Mucosa of rectum (tissue), 2 donors: Measurements from ENCODE around the gene SOX6.
"Not testable (repeated sequence)": the region's sequence is repeated elsewhere in the genome, so short reads cannot be mapped to it uniquely, and the experiment has no call there.

Source experiments
- H3K27ac ChIP-seq, 2 donors: one replicate each; pipeline ENCODE4 v1.7.0; 2013; ENCODE audit warnings: inconsistent platforms in 2 of 2, low read depth in 2 of 2, low read length in 2 of 2
- H3K27me3 ChIP-seq, 2 donors: one replicate each; pipeline ENCODE4 v1.7.0; 2013; ENCODE audit warnings: low read length in 2 of 2; ENCODE audit not compliant: control insufficient read depth in 2 of 2, insufficient read depth in 2 of 2
- H3K36me3 ChIP-seq, 2 donors: one replicate each; pipeline ENCODE4 v1.7.0; 2013; ENCODE audit warnings: low read length in 2 of 2; ENCODE audit not compliant: control insufficient read depth in 2 of 2, insufficient read depth in 2 of 2
- H3K4me1 ChIP-seq, 2 donors: one replicate each; pipeline ENCODE4 v1.7.0; 2013; ENCODE audit warnings: low read length in 2 of 2, mild to moderate bottlenecking in 1 of 2; ENCODE audit not compliant: control insufficient read depth in 2 of 2, insufficient read depth in 2 of 2
- H3K4me3 ChIP-seq, 2 donors: one replicate each; pipeline ENCODE4 v1.7.0; 2013; ENCODE audit warnings: low read length in 2 of 2
- H3K9ac ChIP-seq, 2 donors: one replicate each; pipeline ENCODE4 v1.7.0; 2013; ENCODE audit warnings: low read length in 2 of 2, low read depth in 1 of 2, mild to moderate bottlenecking in 1 of 2
- H3K9me3 ChIP-seq, 2 donors: one replicate each; pipeline ENCODE4 v1.7.0; 2013; ENCODE audit warnings: low read length in 2 of 2; ENCODE audit not compliant: control insufficient read depth in 2 of 2
- donor health status: healthy.
- donor health status: Normal muscosa, but diverticular disease.

The SOX6 gene

DNA sequence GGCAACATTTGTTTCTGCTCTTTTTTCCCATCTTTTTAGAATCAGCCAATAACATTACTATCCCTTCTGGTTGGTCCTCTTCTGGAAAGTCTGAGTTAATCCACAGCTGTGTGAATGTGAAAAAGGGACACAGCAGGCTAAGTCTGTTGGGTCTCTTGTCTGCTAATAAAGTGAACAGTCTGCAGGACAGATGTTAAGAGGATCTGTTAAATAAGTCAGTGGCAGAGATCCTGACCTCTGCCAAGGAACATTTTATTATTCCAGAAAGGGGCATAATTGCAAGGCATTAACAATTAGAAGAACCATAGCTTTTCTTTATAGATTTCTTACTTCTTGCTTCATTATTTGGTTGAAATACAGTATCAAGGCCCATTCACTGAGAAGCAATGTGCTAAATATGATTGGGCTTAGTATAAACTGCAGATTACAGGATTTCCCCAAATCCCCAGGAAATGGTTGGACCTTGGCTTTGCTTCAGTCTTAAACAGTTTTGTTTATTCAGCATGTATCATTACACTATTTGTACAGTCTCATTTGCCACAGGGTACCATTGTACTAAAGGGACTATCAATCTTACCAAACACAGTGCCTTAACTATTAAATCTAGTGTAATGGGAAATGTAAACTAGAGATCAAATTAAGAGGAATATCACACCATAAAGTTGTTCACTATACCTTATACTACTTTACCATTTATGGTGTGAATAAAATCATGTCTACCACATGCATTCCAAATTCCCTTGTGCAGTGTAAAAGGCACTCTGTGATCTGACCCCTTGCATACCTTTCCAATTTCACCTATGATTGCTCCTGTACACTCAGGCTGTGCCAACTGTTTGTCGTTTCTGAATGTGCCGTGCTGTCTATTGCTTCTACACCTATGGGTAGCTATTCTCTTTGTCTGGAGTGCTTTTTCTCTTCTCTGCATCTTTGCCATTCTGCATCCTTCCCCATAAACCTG lies 274.0 kb downstream of the SOX6 start:
- Histone ChIP-seq H3K27ac (no peak overlapping the region), H3K36me3 (no peaks in the 10 kb centered on the region), H3K4me1 (peaks cover 0 to 3% of the 10 kb centered on the region in 2 donors), H3K9ac (no peak overlapping the region), H3K9me3 (no peaks in the 10 kb centered on the region), H3K4me3 (no peak overlapping the region), H3K27me3 (no peaks in the 10 kb centered on the region)

DNA sequence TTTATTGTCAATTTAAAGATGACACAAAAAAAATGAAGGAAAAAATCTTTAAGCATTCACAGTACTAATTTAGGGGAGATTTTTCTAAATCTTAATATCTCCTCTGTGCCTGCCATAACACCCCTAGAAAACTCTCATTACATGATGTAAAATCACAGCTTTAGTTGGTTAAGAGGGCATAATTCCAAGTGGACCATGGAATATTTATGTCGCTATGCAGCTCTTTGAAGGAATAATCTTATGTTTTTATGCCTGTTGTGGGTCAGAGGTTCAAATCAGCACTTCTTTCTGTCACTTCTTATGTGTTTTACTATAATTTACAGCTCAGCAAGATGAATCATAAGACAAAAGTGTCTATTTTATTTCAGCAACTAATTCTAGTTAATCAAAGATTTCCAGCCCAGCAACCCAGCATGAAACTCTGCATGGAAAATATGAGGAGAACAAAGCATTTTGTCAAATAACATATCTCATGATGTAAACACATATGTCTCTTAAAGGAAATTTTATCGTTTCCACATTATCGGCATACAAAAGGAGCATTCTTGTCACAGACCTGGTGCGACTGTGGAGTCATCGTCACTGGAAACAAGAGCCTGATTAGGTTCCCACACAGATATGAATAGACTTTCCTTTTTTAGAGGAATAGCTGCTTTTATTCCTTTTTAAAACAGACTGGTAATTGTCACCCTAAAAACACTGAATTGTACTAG lies 274.8 kb downstream of the SOX6 start:
- Histone ChIP-seq H3K9ac (no peak overlapping the region), H3K4me1 (peaks cover 0 to 3% of the 10 kb centered on the region in 2 donors), H3K27me3 (no peaks in the 10 kb centered on the region), H3K9me3 (no peaks in the 10 kb centered on the region), H3K27ac (no peak overlapping the region), H3K4me3 (no peak overlapping the region), H3K36me3 (no peaks in the 10 kb centered on the region)

DNA sequence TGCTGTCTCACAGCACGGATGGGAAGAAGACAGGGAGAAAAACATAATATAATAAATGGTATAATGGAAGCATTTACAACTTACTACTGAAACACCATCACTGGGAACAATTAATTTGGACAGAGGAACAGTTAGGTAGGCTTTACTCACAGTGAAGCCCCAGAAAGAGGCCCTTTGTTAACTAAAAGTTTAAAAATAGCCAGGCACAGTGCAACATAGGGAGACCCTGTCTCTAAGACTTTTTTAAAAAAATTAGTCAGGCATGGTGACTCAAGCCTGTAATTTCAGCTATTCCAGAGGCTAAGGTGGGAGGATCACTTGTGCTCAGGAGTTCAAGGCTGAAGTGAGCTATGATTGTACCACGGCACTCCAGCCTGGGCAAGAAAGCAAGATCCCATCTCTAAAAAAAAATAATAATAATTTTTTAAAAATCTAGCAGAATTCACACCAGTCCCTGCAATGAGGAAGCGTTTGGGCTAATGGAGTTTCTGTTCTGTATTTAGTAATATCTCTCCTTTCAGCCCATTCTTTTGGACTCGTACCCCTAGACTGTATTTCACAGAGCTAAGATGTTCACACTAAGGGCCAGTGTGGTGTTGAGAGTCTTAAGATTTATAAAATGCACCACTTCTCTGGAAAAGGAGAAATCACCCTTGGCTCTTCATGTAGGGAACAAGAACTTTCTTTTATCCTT lies 275.5 kb downstream of the SOX6 start:
- Histone ChIP-seq H3K27ac (no peak overlapping the region), H3K36me3 (no peaks in the 10 kb centered on the region), H3K27me3 (no peaks in the 10 kb centered on the region), H3K4me3 (no peak overlapping the region), H3K9me3 (no peaks in the 10 kb centered on the region), H3K4me1 (peaks cover 0 to 3% of the 10 kb centered on the region in 2 donors), H3K9ac (no peak overlapping the region)

DNA sequence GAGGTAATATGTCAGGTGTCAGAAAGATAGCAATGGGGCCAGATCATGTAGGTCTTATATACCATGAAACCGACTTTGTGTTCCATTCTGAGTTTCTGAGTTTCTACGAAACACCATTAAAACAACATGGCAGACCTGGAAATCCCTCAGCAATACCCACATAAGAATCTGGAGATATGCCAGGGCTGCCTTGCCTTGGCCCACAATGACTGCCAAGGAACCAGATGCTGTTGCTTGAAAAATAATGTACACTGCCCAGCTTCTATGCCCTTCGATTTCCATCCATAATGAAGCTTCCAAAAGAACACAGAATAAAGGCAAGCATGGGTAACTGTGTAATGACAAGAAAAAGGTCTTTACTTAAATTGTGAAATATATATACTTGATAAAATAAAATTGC lies 277.4 kb downstream of the SOX6 start:
- peaks cover 0 to 3% of the 10 kb centered on the region in 2 donors for H3K4me1 ChIP-seq

DNA sequence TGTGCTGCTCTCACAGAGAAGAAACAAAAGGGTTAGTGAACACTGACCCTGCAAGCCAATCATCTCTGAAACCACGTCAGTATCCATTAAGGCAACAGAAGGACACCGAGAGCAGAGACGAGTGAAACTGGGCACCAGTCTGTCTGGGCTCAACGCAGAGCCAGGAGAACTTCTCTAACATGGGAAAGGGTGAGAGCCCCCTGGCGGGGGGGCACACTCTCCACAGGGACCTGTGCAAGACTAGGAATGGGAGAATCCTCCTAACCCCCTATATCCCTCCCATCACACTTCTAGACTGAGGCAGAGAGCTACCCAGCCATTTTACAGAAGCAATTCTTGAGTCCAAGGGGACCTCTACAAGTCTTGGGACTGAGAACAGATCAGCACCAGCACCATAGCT lies 285.8 kb downstream of the SOX6 start:
- Histone ChIP-seq H3K4me1 (no peaks in the 10 kb centered on the region), H3K27ac (no peak overlapping the region), H3K36me3 (no peaks in the 10 kb centered on the region), H3K9me3 (no peaks in the 10 kb centered on the region), H3K27me3 (no peaks in the 10 kb centered on the region), H3K4me3 (no peak overlapping the region), H3K9ac (no peak overlapping the region)

More for the DNA sequence above, 277.4 kb downstream of the SOX6 start:
- Histone ChIP-seq H3K36me3 (no peaks in the 10 kb centered on the region), H3K4me3 (no peak overlapping the region), H3K9me3 (no peaks in the 10 kb centered on the region), H3K27ac (no peak overlapping the region), H3K9ac (no peak overlapping the region), H3K27me3 (no peaks in the 10 kb centered on the region)

DNA sequence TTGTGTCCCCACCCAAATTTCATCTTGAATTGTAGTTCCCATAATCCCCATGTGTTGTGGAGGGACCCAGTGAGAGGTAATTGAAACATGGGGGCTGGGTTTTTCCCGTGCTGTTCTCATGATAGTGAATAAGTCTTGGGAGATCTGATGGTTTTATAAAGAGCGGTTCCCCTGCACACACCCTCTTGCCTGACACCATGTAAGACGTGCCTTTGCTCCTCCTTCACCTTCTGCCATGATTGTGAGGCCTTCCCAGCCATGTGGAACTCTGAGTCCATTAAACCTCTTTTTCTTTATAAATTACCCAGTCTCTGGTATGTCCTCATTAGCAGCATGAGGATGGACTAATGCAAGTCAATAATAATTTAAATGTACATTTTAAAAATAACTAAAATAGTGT lies 289.1 kb downstream of the SOX6 start:
- not testable (repeated sequence) for H3K9ac ChIP-seq, H3K36me3 ChIP-seq, H3K27ac ChIP-seq, H3K27me3 ChIP-seq, H3K9me3 ChIP-seq, H3K4me3 ChIP-seq, H3K4me1 ChIP-seq

DNA sequence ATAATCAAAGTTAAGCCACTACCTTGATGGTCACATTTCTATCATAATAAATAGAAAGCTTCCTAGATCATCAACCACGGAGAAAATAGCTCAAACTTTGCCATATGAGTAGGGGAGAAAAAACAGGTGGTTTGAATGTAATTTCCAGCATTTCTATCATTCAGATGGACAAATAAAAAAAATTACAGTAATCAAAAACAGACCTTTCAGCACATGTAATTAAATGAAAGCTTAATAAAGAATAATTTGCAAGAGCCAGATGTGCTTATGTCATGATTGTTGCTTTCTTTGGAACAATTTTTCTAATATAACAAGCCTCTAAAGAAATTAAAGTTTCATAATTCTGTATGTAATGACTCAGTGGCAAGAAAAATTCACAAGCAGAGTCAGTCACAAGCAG lies 297.0 kb downstream of the SOX6 start:
- H3K4me3 ChIP-seq: no peak overlapping the region
- H3K9ac ChIP-seq: no peak overlapping the region
- no peaks in the 10 kb centered on the region for H3K9me3 ChIP-seq
- H3K27me3 ChIP-seq: no peaks in the 10 kb centered on the region
- H3K36me3 ChIP-seq: no peaks in the 10 kb centered on the region
- no peaks in the 10 kb centered on the region for H3K4me1 ChIP-seq
- no peak overlapping the region for H3K27ac ChIP-seq

DNA sequence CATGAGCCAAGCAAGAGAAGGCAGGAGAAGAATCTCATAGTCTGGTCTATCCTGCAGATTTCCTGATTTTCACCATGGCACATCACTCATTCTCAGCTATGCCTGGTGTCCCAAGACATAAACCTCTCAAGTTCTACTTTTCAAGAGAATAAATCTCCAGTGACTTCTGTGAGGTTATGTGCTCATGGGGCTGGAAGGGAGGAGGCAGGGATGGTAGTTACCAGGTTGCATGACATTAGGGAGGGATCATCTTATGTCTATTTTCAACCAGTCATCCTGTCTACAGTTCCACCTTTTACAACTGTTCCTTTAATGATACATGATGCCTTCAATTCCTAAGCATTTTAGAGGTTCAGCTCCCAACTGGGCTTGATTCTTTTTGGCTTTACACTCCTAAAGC lies 297.7 kb downstream of the SOX6 start:
- no peaks in the 10 kb centered on the region for H3K36me3 ChIP-seq
- H3K4me3 ChIP-seq: no peak overlapping the region
- H3K27me3 ChIP-seq: no peaks in the 10 kb centered on the region
- no peaks in the 10 kb centered on the region for H3K9me3 ChIP-seq
- no peak overlapping the region for H3K27ac ChIP-seq
- H3K9ac ChIP-seq: no peak overlapping the region
- no peaks in the 10 kb centered on the region for H3K4me1 ChIP-seq

DNA sequence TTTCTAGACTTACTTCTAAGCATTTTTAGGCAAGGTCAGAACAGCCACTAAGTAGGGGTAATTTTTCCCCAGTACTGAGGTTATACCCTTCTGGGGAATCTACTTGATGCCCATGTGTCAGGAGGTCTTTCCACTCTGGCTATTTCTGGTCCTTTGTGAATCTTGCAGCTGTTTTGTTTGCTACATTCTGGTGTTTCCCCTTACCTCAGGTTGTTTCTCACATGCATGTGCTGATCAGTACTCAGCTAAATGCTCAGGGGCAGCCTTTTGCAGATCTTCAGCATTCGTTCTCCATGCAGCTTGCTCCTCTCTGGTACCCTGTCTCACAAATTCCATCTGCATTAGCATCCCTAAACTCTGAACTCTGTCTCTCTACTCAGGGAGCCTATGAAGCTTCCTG lies 303.6 kb downstream of the SOX6 start:
- Histone ChIP-seq H3K4me3 (no peak overlapping the region), H3K4me1 (no peaks in the 10 kb centered on the region), H3K9ac (no peak overlapping the region), H3K27me3 (no peaks in the 10 kb centered on the region), H3K27ac (no peak overlapping the region), H3K9me3 (no peaks in the 10 kb centered on the region), H3K36me3 (no peaks in the 10 kb centered on the region)

DNA sequence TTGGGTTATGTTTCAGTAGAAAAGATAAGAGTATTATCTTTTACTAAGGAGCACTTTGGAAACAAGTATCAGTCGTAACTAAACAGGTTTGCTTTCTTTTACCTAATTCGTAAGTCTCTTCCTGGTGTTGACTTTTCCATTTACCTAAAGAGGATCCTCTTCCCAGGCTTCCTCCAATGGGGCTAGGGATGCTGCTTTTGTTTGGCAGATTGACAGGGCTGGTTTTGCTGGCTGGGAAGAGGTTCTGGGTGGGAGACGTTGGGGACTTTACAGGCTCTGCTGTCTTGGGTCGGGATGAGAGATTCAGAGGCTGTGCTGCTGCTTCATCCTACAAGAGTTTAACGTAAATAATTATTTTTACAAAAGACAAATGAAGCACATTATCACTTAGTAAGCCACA lies 306.7 kb downstream of the SOX6 start:
- Histone ChIP-seq H3K27ac (no peak overlapping the region), H3K4me3 (no peak overlapping the region), H3K36me3 (no peaks in the 10 kb centered on the region), H3K9ac (no peak overlapping the region), H3K9me3 (no peaks in the 10 kb centered on the region), H3K27me3 (no peaks in the 10 kb centered on the region), H3K4me1 (no peaks in the 10 kb centered on the region)
